GM19238 (cell line): ENCODE results near the gene CRAT.

Experiments
- DNase-seq: peaks from one replicate; pipeline ENCODE4 v3.0.0; 2011; ENCODE audit warnings: low spot score; ENCODE audit not compliant: insufficient read length

The CRAT gene

GRCh38 chr9:129111528-129112151 is 1.0 kb upstream of the CRAT start:
- DNase-seq: peak; percentile 55

- peak; percentile 34 for DNase-seq
Measured at GRCh38 chr9:129109952-129110739, 447 bp downstream of the CRAT start.

GRCh38 chr9:129109537-129109903 is 1.1 kb downstream of the CRAT start:
- no peak for DNase-seq

GRCh38 chr9:129108805-129109536 is 1.6 kb downstream of the CRAT start:
- DNase-seq: no peak

GRCh38 chr9:129108083-129108804 is 2.3 kb downstream of the CRAT start:
- no peak for DNase-seq

GRCh38 chr9:129107651-129108050 is 2.9 kb downstream of the CRAT start:
- DNase-seq: no peak

- DNase-seq: no peak
Measured at GRCh38 chr9:129105857-129106694, 4.5 kb downstream of the CRAT start.

- DNase-seq: no peak
Measured at GRCh38 chr9:129104051-129104450, 6.5 kb downstream of the CRAT start.

- no peak for DNase-seq
Measured at GRCh38 chr9:129103595-129103965, 7.0 kb downstream of the CRAT start.

GRCh38 chr9:129102791-129103594 is 7.6 kb downstream of the CRAT start:
- DNase-seq: no peak

GRCh38 chr9:129102095-129102525 is 8.5 kb downstream of the CRAT start:
- DNase-seq: no peak

- no peak for DNase-seq
Measured at GRCh38 chr9:129101279-129101678, 9.3 kb downstream of the CRAT start.

- no peak for DNase-seq
Measured at GRCh38 chr9:129100383-129101169, 10.0 kb downstream of the CRAT start.

- no peak for DNase-seq
Measured at GRCh38 chr9:129098328-129098727, 12.3 kb downstream of the CRAT start.

GRCh38 chr9:129097671-129098306 is 12.8 kb downstream of the CRAT start:
- DNase-seq: no peak

- no peak for DNase-seq
Measured at GRCh38 chr9:129095908-129096307, 14.7 kb downstream of the CRAT start.

- no peak for DNase-seq
Measured at GRCh38 chr9:129095170-129095667, 15.4 kb downstream of the CRAT start.

- DNase-seq: no peak
Measured at GRCh38 chr9:129094387-129095169, 16.0 kb downstream of the CRAT start.
